Gastroesophageal sphincter (tissue), 3 donors: Measurements from ENCODE around the gene POU2AF2.

Experiments used
- CTCF ChIP-seq, 4 experiments: fragments of 200-600 bp in 2 of 4; fragments of 450-650 bp in 2 of 4; sonication (generic) in 1 of 4; IDR thresholded peaks; one replicate each; pipeline ENCODE4 v1.5.1; 2017 to 2019; ENCODE audit warnings: antibody characterized with exemption in 4 of 4, mild to moderate bottlenecking in 2 of 4, moderate library complexity in 2 of 4
- POLR2A ChIP-seq, 2 donors: fragments of 450-650 bp; IDR thresholded peaks; one replicate each; pipeline ENCODE4 v1.6.1; 2017; ENCODE audit warnings: antibody characterized with exemption in 2 of 2, mild to moderate bottlenecking in 2 of 2, moderate library complexity in 1 of 2

- TF ChIP-seq CTCF (IDR thresholded peaks at IDR 0.05) (no peak), POLR2A (IDR thresholded peaks at IDR 0.05) (no peak)
These were observed 1.4 kb downstream of the POU2AF2 start for GRCh38 chr11:111246956-111247355.
